SK-N-SH treated with all-trans-retinoic acid at 6 μM for 48 hours (cell line): ENCODE measurements around the gene CCDC122.

ENCODE experiments used
- ATAC-seq: fragments of 200-7000 bp; cut with Tn5 transposase; 3 replicates; pipeline ENCODE4 v1.9.1; 2020; ENCODE audit warnings: mild to moderate bottlenecking, moderate library complexity
- ARNTL ChIP-seq: fragments of 450-650 bp; formaldehyde crosslinking; IDR thresholded peaks from 2 replicates; pipeline ENCODE4 v1.5.0; 2020; ENCODE audit warnings: low read depth, mild to moderate bottlenecking, moderate library complexity, borderline replicate concordance
- BACH2 ChIP-seq: fragments of 250-450 bp; sonication (Bioruptor Pico); IDR thresholded peaks from 2 replicates; pipeline ENCODE4 v1.9.0; 2021; ENCODE audit warnings: mild to moderate bottlenecking, borderline replicate concordance
- CREB5 ChIP-seq: fragments of 250-450 bp; sonication (Bioruptor Pico); IDR thresholded peaks from 2 replicates; pipeline ENCODE4 v1.5.1; 2020; ENCODE audit warnings: low read depth, mild to moderate bottlenecking, moderate library complexity
- CSDC2 ChIP-seq: fragments of 250-450 bp; sonication (Bioruptor Pico); IDR thresholded peaks from 2 replicates; pipeline ENCODE4 v1.5.0; 2020; ENCODE audit warnings: mild to moderate bottlenecking, moderate library complexity
- CSRNP3 ChIP-seq: fragments of 250-450 bp; sonication (Bioruptor Pico); IDR thresholded peaks from 2 replicates; pipeline ENCODE4 v1.5.1; 2021; ENCODE audit warnings: mild to moderate bottlenecking, moderate library complexity
- GLIS3 ChIP-seq: fragments of 250-450 bp; sonication (Bioruptor Pico); IDR thresholded peaks from 2 replicates; pipeline ENCODE4 v1.5.0; 2020; ENCODE audit warnings: mild to moderate bottlenecking, moderate library complexity
- ISL1 ChIP-seq: fragments of 250-450 bp; sonication (Bioruptor Pico); IDR thresholded peaks from 2 replicates; pipeline ENCODE4 v2.1.2; 2022; ENCODE audit warnings: mild to moderate bottlenecking, moderate library complexity
- OSR1 ChIP-seq: fragments of 250-450 bp; sonication (Bioruptor Pico); IDR thresholded peaks from 2 replicates; pipeline ENCODE4 v1.8.0; 2022; ENCODE audit warnings: moderate library complexity, mild to moderate bottlenecking, inconsistent platforms
- PATZ1 ChIP-seq: fragments of 250-450 bp; sonication (Bioruptor Pico); IDR thresholded peaks from 2 replicates; pipeline ENCODE4 v1.8.0; 2020; ENCODE audit warnings: mild to moderate bottlenecking, moderate library complexity, borderline replicate concordance
- PPARA ChIP-seq: fragments of 250-450 bp; sonication (Bioruptor Pico); IDR thresholded peaks from 2 replicates; pipeline ENCODE4 v1.5.0; 2020; ENCODE audit warnings: mild to moderate bottlenecking, borderline replicate concordance
- RARB ChIP-seq: fragments of 250-450 bp; sonication (Bioruptor Pico); IDR thresholded peaks from 2 replicates; pipeline ENCODE4 v1.8.0; 2021; ENCODE audit warnings: mild to moderate bottlenecking, moderate library complexity
- TCF4 ChIP-seq: fragments of 250-450 bp; sonication (Bioruptor Pico); IDR thresholded peaks from 2 replicates; pipeline ENCODE4 v1.8.0; 2021; ENCODE audit warnings: mild to moderate bottlenecking, moderate library complexity, borderline replicate concordance
- ZFP3 ChIP-seq: fragments of 250-450 bp; sonication (Bioruptor Pico); IDR thresholded peaks from 2 replicates; pipeline ENCODE4 v1.5.0; 2020; ENCODE audit warnings: mild to moderate bottlenecking, moderate library complexity
- ZFP30 ChIP-seq: fragments of 450-650 bp; formaldehyde crosslinking; IDR thresholded peaks from 2 replicates; pipeline ENCODE4 v1.5.0; 2022; ENCODE audit warnings: mild to moderate bottlenecking, moderate library complexity
- ZNF565 ChIP-seq: fragments of 450-650 bp; formaldehyde crosslinking; conservative IDR thresholded peaks from 2 replicates; pipeline ENCODE4 v1.5.0; 2020; ENCODE audit warnings: low read depth, mild to moderate bottlenecking, moderate library complexity
- ZNF70 ChIP-seq: fragments of 450-650 bp; formaldehyde crosslinking; IDR thresholded peaks from 2 replicates; pipeline ENCODE4 v1.5.0; 2020; ENCODE audit warnings: mild to moderate bottlenecking, moderate library complexity
- ZNF8 ChIP-seq: fragments of 450-650 bp; formaldehyde crosslinking; IDR thresholded peaks from 2 replicates; pipeline ENCODE4 v1.5.0; 2020; ENCODE audit warnings: mild to moderate bottlenecking, moderate library complexity
- TF ChIP-seq, protein P1 (sequence below): fragments of 250-450 bp; sonication (Bioruptor Pico); IDR thresholded peaks from 2 replicates; pipeline ENCODE4 v1.5.0; 2020; ENCODE audit warnings: mild to moderate bottlenecking, moderate library complexity
- TF ChIP-seq, protein P2 (sequence below): fragments of 250-450 bp; sonication (Bioruptor Pico); IDR thresholded peaks from 2 replicates; pipeline ENCODE4 v1.8.0; 2021; ENCODE audit warnings: low read depth, mild to moderate bottlenecking, moderate library complexity, borderline replicate concordance

Gene CCDC122

GRCh38 chr13:43879755-43880181 is 228 bp upstream of the CCDC122 start, which contains the start of gene LACC1:
LACC1 (plus strand) TSS chr13:43879904; CDS start chr13:43880986, 1,082 bp downstream.
- no peak for TF ChIP-seq ZNF8
- TF ChIP-seq BACH2: no peak
- no peak for TF ChIP-seq OSR1
- TF ChIP-seq, protein P1, sequence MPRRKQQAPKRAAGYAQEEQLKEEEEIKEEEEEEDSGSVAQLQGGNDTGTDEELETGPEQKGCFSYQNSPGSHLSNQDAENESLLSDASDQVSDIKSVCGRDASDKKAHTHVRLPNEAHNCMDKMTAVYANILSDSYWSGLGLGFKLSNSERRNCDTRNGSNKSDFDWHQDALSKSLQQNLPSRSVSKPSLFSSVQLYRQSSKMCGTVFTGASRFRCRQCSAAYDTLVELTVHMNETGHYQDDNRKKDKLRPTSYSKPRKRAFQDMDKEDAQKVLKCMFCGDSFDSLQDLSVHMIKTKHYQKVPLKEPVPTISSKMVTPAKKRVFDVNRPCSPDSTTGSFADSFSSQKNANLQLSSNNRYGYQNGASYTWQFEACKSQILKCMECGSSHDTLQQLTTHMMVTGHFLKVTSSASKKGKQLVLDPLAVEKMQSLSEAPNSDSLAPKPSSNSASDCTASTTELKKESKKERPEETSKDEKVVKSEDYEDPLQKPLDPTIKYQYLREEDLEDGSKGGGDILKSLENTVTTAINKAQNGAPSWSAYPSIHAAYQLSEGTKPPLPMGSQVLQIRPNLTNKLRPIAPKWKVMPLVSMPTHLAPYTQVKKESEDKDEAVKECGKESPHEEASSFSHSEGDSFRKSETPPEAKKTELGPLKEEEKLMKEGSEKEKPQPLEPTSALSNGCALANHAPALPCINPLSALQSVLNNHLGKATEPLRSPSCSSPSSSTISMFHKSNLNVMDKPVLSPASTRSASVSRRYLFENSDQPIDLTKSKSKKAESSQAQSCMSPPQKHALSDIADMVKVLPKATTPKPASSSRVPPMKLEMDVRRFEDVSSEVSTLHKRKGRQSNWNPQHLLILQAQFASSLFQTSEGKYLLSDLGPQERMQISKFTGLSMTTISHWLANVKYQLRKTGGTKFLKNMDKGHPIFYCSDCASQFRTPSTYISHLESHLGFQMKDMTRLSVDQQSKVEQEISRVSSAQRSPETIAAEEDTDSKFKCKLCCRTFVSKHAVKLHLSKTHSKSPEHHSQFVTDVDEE: no peak
- no peak for TF ChIP-seq ZNF565 (CRISPR knock-in tag)
- no peak for TF ChIP-seq ZFP30 (CRISPR knock-in tag)
- no peak for TF ChIP-seq CSRNP3 (CRISPR knock-in tag)
- TF ChIP-seq CREB5 (CRISPR knock-in tag): no peak
- no peak for TF ChIP-seq ZFP3
- TF ChIP-seq TCF4 (CRISPR knock-in tag): no peak
- TF ChIP-seq ZNF70 (CRISPR knock-in tag): no peak
- no peak for TF ChIP-seq CSDC2 (CRISPR knock-in tag)
- no peak for TF ChIP-seq PPARA (CRISPR knock-in tag)
- TF ChIP-seq GLIS3 (CRISPR knock-in tag): no peak
- TF ChIP-seq ARNTL (CRISPR knock-in tag): no peak
- TF ChIP-seq, protein P2, sequence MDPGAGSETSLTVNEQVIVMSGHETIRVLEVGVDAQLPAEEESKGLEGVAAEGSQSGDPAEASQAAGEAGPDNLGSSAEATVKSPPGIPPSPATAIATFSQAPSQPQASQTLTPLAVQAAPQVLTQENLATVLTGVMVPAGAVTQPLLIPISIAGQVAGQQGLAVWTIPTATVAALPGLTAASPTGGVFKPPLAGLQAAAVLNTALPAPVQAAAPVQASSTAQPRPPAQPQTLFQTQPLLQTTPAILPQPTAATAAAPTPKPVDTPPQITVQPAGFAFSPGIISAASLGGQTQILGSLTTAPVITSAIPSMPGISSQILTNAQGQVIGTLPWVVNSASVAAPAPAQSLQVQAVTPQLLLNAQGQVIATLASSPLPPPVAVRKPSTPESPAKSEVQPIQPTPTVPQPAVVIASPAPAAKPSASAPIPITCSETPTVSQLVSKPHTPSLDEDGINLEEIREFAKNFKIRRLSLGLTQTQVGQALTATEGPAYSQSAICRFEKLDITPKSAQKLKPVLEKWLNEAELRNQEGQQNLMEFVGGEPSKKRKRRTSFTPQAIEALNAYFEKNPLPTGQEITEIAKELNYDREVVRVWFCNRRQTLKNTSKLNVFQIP (CRISPR knock-in tag): no peak
- no peak for TF ChIP-seq PATZ1 (CRISPR knock-in tag)
- TF ChIP-seq ISL1: no peak
- no peak for TF ChIP-seq RARB (CRISPR knock-in tag)
- ATAC-seq: peak; percentile 67

- ATAC-seq: no peak
- no peak for TF ChIP-seq TCF4 (CRISPR knock-in tag)
- no peak for TF ChIP-seq OSR1
- no peak for TF ChIP-seq ZNF70 (CRISPR knock-in tag)
- no peak for TF ChIP-seq CSDC2 (CRISPR knock-in tag)
- TF ChIP-seq, protein P1: no peak
Measured at GRCh38 chr13:43877766-43878165, 1.8 kb downstream of the CCDC122 start.
